ENCODE data around the gene PRDM16.

PRDM16 gene

DNA sequence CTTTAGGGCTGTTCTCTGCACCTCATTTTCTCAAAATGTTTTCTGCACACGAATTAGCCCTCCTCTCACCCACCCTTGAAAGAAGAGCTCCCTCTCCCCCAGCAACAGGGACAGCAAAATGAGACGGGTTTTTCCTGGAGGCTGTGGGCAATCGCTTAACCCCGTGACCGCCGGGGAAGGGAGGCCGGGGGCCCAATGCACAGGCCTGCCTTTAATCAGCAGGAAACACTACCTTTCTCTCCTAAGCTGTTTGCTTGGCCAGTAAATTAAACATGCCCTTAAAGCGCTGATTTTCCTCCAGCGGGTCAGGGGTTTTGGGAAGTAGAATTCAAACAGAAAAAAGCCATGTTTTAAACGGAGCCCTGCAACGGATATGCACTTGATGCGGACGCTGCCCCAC lies 114.4 kb downstream of the PRDM16 start:
- no peak for DNase-seq (ENCODE audit: low spot score)

- no peak for DNase-seq (ENCODE audit: low spot score)
Observed at GRCh38 chr1:3183813-3184212, 114.8 kb downstream of the PRDM16 start.

GRCh38 chr1:3184666-3185065 lies 115.7 kb downstream of the PRDM16 start:
- no peak for DNase-seq (ENCODE audit: low spot score)

DNA sequence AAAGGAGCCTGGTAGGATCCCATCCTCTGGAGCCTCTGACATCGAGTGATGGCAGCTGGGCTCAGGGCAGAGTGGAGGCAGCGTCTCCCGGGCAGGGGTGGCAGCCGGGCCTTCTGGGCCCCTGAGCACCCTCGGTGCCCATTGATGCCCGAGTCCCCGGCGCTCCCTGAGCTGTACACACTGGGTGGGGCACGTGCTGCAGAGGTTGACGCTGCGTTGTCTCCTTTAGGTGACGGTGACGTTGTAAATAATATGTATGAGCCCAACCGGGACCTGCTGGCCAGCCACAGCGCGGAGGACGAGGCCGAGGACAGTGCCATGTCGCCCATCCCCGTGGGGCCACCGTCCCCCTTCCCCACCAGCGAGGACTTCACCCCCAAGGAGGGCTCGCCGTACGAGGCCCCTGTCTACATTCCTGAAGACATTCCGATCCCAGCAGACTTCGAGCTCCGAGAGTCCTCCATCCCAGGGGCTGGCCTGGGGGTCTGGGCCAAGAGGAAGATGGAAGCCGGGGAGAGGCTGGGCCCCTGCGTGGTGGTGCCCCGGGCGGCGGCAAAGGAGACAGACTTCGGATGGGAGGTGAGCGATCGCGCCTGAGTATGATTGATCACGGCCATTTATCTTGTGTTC lies 117.0 kb downstream of the PRDM16 start:
- no peak for DNase-seq (ENCODE audit: low spot score)

DNA sequence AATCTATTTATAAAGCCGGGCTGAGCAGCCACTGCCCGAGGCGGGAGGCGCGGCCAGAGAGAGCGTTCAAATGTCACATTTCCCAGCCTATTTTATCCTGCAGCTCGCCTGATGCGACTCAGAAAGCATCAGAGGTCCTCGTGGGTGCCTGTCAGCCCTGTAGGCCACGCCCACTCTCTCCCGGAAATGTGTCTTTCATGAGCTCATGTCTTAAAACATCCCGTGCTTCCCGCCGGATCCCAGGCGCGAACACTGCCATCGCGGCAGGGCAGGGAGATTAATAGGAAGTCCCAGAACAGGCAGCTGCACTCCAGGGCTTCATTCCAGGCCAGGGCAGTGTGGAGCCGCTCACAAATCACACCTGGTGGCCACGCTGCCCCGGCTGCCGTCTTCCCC lies 117.5 kb downstream of the PRDM16 start:
- DNase-seq (ENCODE audit: low spot score), result no peak

- no peak for DNase-seq (ENCODE audit: low spot score)
Observed at GRCh38 chr1:3187415-3188149, 118.6 kb downstream of the PRDM16 start.

GRCh38 chr1:3188150-3188971 lies 119.4 kb downstream of the PRDM16 start:
- no peak for DNase-seq (ENCODE audit: low spot score)

GRCh38 chr1:3190256-3191041 lies 121.4 kb downstream of the PRDM16 start:
- no peak for DNase-seq (ENCODE audit: low spot score)

- no peak for DNase-seq (ENCODE audit: low spot score)
Observed at GRCh38 chr1:3192361-3192760, 123.4 kb downstream of the PRDM16 start.

GRCh38 chr1:3192825-3193224 lies 123.8 kb downstream of the PRDM16 start:
- no peak for DNase-seq (ENCODE audit: low spot score)

DNA sequence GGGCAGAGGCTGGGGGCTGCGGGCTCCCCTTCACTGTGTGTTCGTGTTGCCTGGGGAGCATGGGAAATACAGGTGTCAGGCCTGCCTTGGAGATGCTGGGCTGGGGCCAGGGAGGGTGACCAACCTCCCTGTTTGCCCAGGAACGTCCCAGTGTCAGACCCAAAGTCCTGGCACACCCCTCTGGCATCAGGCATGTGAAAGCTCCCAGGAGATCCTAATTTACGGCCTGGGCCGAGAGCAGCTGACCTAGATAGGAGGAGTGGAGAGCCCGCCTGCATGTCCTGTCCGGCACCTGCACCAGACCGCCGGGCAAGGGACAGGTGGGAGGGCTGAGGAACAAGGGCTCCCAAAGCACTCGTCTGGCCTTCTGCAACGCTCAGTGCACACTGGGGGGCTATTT lies 124.8 kb downstream of the PRDM16 start:
- DNase-seq (ENCODE audit: low spot score), result no peak

DNA sequence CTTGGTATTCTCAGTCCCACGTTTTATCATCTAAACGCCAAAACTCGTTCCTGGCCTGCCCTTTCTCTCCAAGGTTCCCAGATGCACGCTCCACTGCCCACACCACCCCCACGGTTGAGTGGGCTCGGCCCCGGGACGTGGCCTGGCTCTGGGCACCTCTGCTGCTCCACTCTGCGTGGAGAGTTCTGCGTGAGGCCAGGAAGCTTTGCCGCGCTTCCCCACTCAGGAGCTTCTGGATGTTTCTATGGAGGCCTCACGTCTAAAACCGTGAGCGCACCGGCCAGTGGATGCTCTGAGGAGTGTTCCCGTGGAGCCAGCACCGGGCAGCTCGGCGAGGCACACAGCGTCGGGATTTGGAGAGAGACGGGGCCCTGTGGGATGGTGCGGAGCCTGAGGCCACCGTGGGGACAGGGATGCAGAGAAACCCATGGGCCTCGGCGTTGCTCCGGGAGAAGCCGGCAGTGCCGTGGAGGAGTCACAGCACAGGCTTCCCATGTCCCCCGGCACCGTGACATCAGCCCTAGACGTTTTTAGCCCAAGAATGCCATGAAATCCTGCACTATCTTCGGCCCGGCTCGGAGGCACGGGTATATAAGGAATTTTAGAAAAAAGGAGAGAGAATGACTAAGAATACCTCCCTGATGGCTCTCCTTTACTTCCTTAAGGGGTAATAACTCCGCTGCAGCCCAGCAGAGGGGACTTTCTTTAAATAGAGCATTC lies 125.9 kb downstream of the PRDM16 start:
- DNase-seq (ENCODE audit: low spot score), result no peak

DNA sequence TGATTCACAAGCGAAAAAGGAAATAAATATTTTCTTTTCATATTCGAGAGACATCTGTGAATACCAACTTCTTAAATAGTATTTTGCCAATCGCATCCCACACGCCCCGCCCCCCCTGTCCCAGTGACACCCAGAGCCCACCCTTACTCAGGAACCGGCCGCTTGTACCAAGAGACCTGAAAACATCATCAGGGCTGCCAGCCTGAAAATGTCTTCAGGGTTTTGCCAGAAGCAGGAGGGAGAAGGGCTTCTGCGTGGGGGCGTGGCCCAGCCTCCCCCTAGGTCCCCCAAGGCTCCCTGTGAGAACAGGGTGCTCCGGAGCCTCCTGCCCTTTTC lies 126.4 kb downstream of the PRDM16 start:
- DNase-seq (ENCODE audit: low spot score), result no peak

DNA sequence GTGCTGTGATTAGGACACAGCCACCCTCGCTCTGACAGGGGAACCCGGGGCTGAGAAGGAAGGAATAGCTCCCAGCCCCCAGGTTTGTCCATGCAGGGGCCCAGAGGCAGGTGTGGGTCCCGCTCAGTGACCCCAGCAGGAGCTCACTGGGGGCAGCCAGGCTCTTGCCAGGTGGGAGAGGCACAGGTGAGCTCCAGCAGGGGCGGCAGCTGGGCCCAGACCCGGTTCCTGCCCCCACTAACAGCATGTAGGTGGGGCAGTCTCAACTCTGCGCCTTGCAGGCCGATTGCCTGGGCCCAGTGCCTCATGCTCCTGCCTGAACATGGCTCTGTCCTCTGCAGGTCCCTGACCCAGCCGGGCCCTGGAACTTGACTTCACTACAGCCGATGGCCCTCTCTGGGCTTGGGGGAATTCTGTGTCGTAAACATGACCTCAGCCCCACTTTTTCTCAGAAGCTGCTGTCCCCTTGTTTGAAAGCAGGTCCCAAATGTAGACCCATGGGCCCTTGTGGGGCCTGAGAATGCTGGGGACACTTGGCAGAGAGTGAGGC lies 127.0 kb downstream of the PRDM16 start:
- no peak for DNase-seq (ENCODE audit: low spot score)

- no peak for DNase-seq (ENCODE audit: low spot score)
Observed at GRCh38 chr1:3196577-3197245, 127.7 kb downstream of the PRDM16 start.

GRCh38 chr1:3197781-3198316 lies 128.8 kb downstream of the PRDM16 start:
- no peak for DNase-seq (ENCODE audit: low spot score)

DNA sequence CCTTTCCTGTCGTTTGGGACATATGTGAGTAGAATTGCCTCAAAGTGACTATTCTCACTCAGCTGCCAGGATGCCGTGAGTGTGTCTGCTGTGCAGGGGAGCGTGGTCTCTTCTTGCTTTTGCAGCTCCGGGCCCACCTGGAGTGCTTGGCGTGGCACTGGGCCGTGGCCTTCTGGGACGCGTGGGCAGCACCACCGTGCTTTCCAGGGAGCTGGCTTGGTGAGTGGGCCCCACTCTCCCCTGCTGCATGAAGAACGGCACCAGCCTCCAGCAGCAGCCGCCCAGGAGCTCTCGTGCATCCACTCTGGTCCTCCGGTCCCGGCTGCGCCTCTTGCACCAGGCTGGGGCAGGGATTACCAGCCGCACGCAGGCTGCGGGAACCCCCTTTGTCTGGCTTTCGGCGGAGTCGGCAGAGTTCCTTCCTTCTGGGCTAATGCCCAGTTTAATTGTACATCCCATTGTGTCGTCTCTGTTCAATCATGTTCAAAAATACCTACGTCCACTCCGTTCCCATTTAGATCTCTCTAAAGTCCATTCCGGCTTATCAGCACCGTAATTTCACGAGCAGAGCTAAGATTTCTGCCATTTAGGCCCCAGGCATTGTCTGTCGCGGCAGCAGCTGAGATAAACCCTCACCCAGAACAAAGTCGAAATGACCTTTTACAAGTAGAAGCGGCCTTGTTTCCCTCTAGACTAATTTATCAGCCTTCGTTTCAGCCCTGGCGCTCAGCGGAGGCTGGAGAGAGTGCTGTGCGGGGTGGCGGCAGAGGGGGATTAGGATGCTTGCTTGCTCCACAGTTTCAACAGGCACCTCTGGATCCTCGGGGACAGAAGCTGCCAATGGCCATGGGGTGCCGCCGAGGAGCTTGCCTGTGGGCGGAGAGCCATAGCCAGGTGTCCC lies 129.6 kb downstream of the PRDM16 start:
- no peak for DNase-seq (ENCODE audit: low spot score)

DNA sequence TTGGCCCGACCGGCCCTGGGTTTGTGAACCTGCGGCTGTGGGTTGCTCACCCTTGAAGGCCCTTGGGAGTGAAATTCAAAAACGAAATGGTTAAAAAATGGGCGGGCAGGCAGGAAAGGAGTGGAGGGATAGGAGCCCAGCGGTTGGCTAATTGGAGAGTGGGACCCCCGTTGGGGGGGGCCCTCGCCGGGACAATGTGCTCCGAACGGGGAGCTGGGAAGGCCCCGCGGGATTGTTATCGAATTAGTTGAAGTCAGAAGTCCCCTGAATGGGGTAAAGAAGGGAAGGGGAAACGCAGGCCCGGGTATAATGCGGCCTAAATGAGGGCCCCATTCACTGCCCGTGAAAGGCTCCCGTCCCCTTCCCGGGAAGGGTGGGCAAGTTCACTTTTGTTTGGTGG lies 135.7 kb downstream of the PRDM16 start:
- no peak for DNase-seq (ENCODE audit: low spot score)

DNA sequence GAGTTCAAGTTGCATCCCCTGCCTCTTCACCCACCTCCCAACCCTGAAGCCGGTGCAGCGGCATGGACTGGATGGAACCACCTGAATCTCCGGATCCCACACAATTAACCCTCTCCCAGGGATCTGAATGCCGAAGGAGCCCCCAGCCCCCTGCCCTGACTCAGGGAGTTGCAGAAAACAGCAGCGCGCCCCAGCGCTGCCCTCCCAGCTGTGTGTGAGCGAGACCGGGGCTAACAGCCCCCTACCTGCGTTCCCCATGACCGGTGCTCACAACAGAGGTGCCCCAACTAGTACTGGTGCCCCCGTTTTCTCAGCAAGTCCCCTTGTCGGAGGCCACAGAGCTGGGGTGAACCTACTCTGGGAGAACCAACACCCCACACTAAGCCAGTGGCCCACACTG lies 136.8 kb downstream of the PRDM16 start:
- DNase-seq (ENCODE audit: low spot score), result no peak

DNA sequence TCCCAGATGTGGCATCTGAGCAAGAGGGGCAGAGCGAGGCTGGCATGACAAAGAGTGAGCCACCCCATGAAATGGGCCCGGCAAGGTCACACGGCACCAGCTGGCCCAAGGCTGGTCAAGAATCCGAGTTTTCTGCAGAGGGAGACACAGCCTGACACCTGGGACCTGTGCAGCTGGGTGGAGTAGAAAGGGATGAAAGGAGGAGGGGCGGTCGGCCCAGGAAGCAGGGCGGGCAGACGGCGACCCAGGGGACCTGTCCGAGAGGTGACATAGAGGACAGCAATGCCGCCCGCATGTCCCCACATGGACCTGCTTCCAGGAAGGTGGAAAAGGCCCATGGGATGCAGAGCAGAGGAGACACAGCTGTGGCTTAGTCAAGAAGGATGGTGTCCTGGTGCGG lies 137.7 kb downstream of the PRDM16 start:
- DNase-seq (ENCODE audit: low spot score), result no peak
